Heart left ventricle (tissue), 16 donors: ENCODE data around the gene INTS12. TPM values are rescaled to one million over a fixed set of nuclear protein-coding genes. Genes with fewer than 3 reads are reported as not detected.
A peak's percentile ranks its signal among the peaks of the same experiment; 100 is the strongest.

Experiments
- ATAC-seq, 4 donors: fragments of 200-7000 bp; cut with Tn5 transposase; one replicate each; pipeline ENCODE4 v1.9.1; 2020 to 2022; ENCODE audit warnings: moderate library complexity in 4 of 4, mild to moderate bottlenecking in 3 of 4, moderate number of reproducible peaks in 1 of 4
- DNase-seq, 5 donors: peaks; one replicate each; pipeline ENCODE4 v3.0.0-alpha.2; 2020
- H3K27ac ChIP-seq, 12 donors: fragments of 200-600 bp; sonication (generic) in 4 of 12; one replicate each; pipeline versions ENCODE4 v1.5.0 to v1.8.0; 2016 to 2022; ENCODE audit warnings: mild to moderate bottlenecking in 2 of 12
- H3K27me3 ChIP-seq, 9 donors: fragments of 200-600 bp; sonication (generic) in 2 of 9; one replicate each; pipeline versions ENCODE4 v1.5.1 to v1.8.0; 2016 to 2022; ENCODE audit warnings: mild to moderate bottlenecking in 3 of 9
- H3K36me3 ChIP-seq, 9 donors: fragments of 200-600 bp; sonication (generic) in 2 of 9; one replicate each; pipeline versions ENCODE4 v1.5.0 to v1.8.0; 2018 to 2022; ENCODE audit warnings: mild to moderate bottlenecking in 2 of 9
- H3K4me1 ChIP-seq, 12 donors: fragments of 200-600 bp; sonication (generic) in 4 of 12; one replicate each; pipeline versions ENCODE4 v1.5.0 to v1.8.0; 2016 to 2022; ENCODE audit warnings: mild to moderate bottlenecking in 3 of 12
- H3K4me3 ChIP-seq, 12 donors: fragments of 200-600 bp; sonication (generic) in 4 of 12; one replicate each; pipeline versions ENCODE4 v1.5.0 to v1.8.0; 2017 to 2022; ENCODE audit warnings: mild to moderate bottlenecking in 9 of 12, moderate library complexity in 4 of 12
- H3K9me3 ChIP-seq, 12 donors: fragments of 200-600 bp; sonication (generic) in 4 of 12; one replicate each; pipeline versions ENCODE4 v1.5.0 to v1.8.0; 2016 to 2022; ENCODE audit warnings: mild to moderate bottlenecking in 1 of 12
- POLR2A ChIP-seq, 2 donors: fragments of 450-650 bp; IDR thresholded peaks; one replicate each; pipeline ENCODE4 v1.6.1; 2017; ENCODE audit warnings: antibody characterized with exemption in 2 of 2, mild to moderate bottlenecking in 2 of 2, moderate library complexity in 2 of 2
- WGBS, 4 donors: extraction: QIAGEN DNeasy Blood & Tissue Kit in 2 of 4; methylation state at CpG; one replicate each; pipeline versions ENCODE4 v1.1.5 to v1.1.7; 2013 to 2018; 5-methylcytosine and 5-hydroxymethylcytosine counted together
- intact Hi-C, 10 donors: fragments of 100-400 bp; cut with DNase I; formaldehyde crosslinking; loops; one replicate each; pipeline versions ENCODE4 v1.11.1 to v1.14.2; 2022
- polyA plus RNA-seq, 2 donors: library from polyadenylated mRNA; stranded (reverse); fragments of 200-250 nt; gene quantifications; one replicate each; pipeline ENCODE4 v1.2.3, GENCODE V29; 2013
- total RNA-seq, 9 donors: library from RNA; depleted of rRNA in 2 of 9; stranded (reverse); fragments of >200 nt in 2 of 9; fragmentation: NEBNext Ultra II Directional in 3 of 9; extraction: Animal tissue kit (Norgen Biotek cat#: 25700) in 3 of 9; gene quantifications; one replicate each; pipeline versions ENCODE4 v1.1.0 to v1.2.4, GENCODE V29; 2016 to 2023
- TF ChIP-seq, protein P1 (sequence below), 12 donors: fragments of 200-600 bp; sonication (generic) in 4 of 12; IDR thresholded peaks; one replicate each; pipeline versions ENCODE4 v1.5.0 to v1.8.0; 2018 to 2022; ENCODE audit warnings: antibody characterized with exemption in 12 of 12, mild to moderate bottlenecking in 5 of 12
- donor health status: ischemic (EF 13 %, LVEDD 7.1; RV severe dilation, severe dysfunction).
- donor health status: healthy with polysubstance abuse.
- donor health status: DM: no; HTN: yes; CAD: no.
- donor health status: DM: no; HTN: no; CAD: no.
- donor health status: ischemic (EF 25% LVEDD 6.9; RV normal size, moderate dysfunction).
- donor health status: ischemic (EF 25% LVEDD 5.7; RV mildly dilated, moderate dysfunction).
- donor health status: healthy.
- donor health status: DM: yes; HTN: yes; CAD: no.
- donor health status: ischemic (EF 35%, LVEDD 5.7; RV mildly dilated, moderate dysfunction).
- donor health status: nonischemic (EF 11% LVEDD 7.7; RV severe dilation, severe dysfunction).
- donor health status: DM: yes; HTN: yes; CAD: no.
- donor health status: PGD.
- donor health status: ischemic (EF 29% LVEDD 5.4; RV normal size, mild dysfunction).
- donor health status: nonischemic (EF 23%, LVEDD 6.1; RV moderate dilation, normal function).

The INTS12 gene
- total and polyA plus RNA-seq, 11 donors: 11.4 to 34.2 (median 22.2) TPM

DNA sequence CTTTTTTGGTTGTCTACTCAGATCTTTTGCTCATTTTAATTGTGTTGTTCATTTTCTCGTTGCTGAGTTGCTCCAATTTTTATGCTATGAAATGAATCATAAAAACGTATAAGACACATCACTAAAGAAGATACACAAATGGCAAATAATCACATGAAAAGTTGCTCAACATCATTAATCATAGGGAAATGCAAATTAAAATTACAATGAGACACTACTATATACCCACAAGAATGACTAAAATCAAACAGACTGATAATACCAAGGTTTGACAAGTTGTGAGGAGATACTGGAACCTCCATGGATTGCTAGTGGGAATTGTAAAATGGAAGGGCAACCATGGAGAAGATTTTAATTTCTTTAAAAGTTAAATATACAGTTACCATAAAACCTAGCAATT, 17.1 kb upstream of the INTS12 start:
- Histone ChIP-seq H3K36me3 (peaks cover 0 to 18% (median 2%) of the 10 kb centered on the region in 9 donors), H3K4me3 (no peak overlapping the region), H3K27me3 (no peaks in the 10 kb centered on the region), H3K4me1 (no peaks in the 10 kb centered on the region), H3K9me3 (peaks cover 0 to 18% (median 0%) of the 10 kb centered on the region in 12 donors), H3K27ac (no peak overlapping the region)
- intact Hi-C loops: no loop called here
- ATAC-seq (no peak), DNase-seq (no peak)
- 94 to 97% (median 96%) methylated on average over 2 of the region's 2 CpGs for WGBS, 4 donors
- TF ChIP-seq, protein P1, sequence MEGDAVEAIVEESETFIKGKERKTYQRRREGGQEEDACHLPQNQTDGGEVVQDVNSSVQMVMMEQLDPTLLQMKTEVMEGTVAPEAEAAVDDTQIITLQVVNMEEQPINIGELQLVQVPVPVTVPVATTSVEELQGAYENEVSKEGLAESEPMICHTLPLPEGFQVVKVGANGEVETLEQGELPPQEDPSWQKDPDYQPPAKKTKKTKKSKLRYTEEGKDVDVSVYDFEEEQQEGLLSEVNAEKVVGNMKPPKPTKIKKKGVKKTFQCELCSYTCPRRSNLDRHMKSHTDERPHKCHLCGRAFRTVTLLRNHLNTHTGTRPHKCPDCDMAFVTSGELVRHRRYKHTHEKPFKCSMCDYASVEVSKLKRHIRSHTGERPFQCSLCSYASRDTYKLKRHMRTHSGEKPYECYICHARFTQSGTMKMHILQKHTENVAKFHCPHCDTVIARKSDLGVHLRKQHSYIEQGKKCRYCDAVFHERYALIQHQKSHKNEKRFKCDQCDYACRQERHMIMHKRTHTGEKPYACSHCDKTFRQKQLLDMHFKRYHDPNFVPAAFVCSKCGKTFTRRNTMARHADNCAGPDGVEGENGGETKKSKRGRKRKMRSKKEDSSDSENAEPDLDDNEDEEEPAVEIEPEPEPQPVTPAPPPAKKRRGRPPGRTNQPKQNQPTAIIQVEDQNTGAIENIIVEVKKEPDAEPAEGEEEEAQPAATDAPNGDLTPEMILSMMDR (IDR thresholded peaks at IDR 0.05): no peak
- TF ChIP-seq POLR2A (IDR thresholded peaks at IDR 0.05): no peak

DNA sequence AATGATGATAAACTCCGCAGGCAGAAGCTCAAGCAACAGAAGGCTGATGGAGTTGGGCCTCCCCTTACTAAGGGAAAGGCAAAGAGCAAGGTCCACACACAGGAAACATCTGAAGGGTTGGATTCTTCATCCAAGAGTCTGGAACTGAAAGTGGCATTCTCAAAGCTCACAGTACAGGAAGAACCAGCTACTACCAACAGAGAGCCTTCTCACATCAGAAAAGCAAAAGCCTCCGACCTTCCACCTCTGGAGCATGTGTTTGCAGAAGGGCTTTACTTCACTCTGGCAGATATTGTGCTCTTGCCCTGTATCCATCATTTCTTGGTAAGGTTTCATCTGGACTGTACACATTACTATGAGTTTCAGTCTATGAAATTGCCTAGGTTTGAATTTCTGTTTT, 10.7 kb upstream of the INTS12 start:
- no peak overlapping the region for H3K4me3 ChIP-seq
- no peak overlapping the region for H3K27ac ChIP-seq
- TF ChIP-seq, protein P1 (IDR thresholded peaks at IDR 0.05): no peak
- TF ChIP-seq POLR2A (IDR thresholded peaks at IDR 0.05): no peak
- WGBS, 4 donors: 90 to 98% (median 93%) methylated on average over 2 of the region's 2 CpGs
- DNase-seq: no peak
- intact Hi-C loops: loop anchor here in 3 of 10 donors (10.0 kb wide), 2 partner anchors 194 to 574 kb away; partner anchors contain the start of gene TET2 (in 2 of the 3)
- H3K9me3 ChIP-seq: no peaks in the 10 kb centered on the region
- H3K36me3 ChIP-seq: peaks cover 0 to 22% (median 3%) of the 10 kb centered on the region in 9 donors
- no peak for ATAC-seq
- H3K27me3 ChIP-seq: no peaks in the 10 kb centered on the region
- H3K4me1 ChIP-seq: peaks cover 0 to 14% (median 0%) of the 10 kb centered on the region in 12 donors

DNA sequence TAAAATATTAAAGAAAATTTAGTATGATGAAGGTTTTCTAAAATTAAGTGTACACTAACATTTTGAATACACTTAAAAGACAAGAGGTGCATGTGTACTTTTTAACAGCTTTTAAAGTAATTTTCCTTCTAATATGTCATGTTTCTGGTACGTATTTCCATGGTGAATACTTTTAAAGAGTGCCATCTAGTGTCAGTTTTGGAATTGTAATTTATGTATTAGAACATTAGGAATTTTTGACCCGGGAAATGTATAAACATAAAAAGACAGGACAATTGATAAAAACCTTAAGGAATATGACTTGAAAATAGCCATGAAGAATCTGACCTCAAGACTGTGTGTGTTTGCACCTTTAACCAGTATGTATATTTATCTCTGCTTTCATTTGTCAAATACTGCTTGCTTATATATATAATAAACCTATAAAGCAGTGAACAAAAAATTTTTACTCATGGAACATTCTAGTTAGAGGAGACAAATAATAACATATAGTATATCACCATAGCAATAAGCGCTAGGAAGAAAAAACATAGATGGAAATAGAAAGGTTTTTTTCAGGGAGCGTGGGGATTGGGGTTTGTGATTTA, 7.3 kb upstream of the INTS12 start:
- peak overlapping the region in 4 of 12 donors; percentile 6 to 27 (median 19) for H3K4me3 ChIP-seq

DNA sequence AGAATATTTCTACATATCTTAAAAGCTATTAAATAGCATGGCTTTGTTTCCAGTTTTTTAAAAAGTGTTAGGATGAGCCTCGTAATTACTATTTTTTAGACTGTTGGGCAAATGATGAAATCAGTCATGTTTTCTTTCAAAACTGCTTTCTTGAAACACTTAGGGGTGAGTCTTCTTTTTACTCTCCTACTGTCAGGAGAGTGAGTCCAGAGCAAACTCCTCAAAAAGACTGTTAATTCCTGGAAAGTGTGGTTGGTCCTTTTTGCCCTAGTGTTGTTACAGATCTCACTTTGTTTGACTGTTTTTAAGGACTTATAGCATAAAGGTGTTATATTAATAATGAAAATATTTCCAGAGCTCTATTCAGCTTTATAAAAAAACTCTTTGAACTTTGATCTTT, 6.4 kb upstream of the INTS12 start:
- no peak overlapping the region for H3K4me3 ChIP-seq

More for the DNA sequence above, 7.3 kb upstream of the INTS12 start:
- ATAC-seq (no peak), DNase-seq (no peak)
- no peaks in the 10 kb centered on the region for H3K27me3 ChIP-seq
- intact Hi-C loops: loop anchor here in 3 of 10 donors (10.0 kb wide), 2 partner anchors 191 to 571 kb away; partner anchors contain the start of gene TET2 (in 2 of the 3)
- WGBS, 4 donors: 45 to 49% (median 47%) methylated on average over 4 of the region's 4 CpGs
- H3K9me3 ChIP-seq: no peaks in the 10 kb centered on the region
- no peak overlapping the region for H3K27ac ChIP-seq
- H3K4me1 ChIP-seq: peaks cover 0 to 18% (median 0%) of the 10 kb centered on the region in 12 donors
- peaks cover 0 to 22% (median 3%) of the 10 kb centered on the region in 9 donors for H3K36me3 ChIP-seq
- TF ChIP-seq POLR2A (IDR thresholded peaks at IDR 0.05): no peak
- TF ChIP-seq, protein P1 (IDR thresholded peaks at IDR 0.05): peak; percentile 34 to 71 (median 52)

More for the DNA sequence above, 6.4 kb upstream of the INTS12 start:
- peaks cover 0 to 17% (median under 1%) of the 10 kb centered on the region in 9 donors for H3K36me3 ChIP-seq
- no peak for ATAC-seq
- 83 to 87% (median 85%) methylated on average over 1 of the region's 1 CpG for WGBS, 4 donors
- no peak overlapping the region for H3K27ac ChIP-seq
- TF ChIP-seq POLR2A (IDR thresholded peaks at IDR 0.05): no peak
- TF ChIP-seq, protein P1 (IDR thresholded peaks at IDR 0.05): no peak
- no peaks in the 10 kb centered on the region for H3K9me3 ChIP-seq
- peaks cover 0 to 18% (median 0%) of the 10 kb centered on the region in 12 donors for H3K4me1 ChIP-seq
- intact Hi-C loops: loop anchor here in 3 of 10 donors (10.0 kb wide), 2 partner anchors 190 to 570 kb away; partner anchors contain the start of gene TET2 (in 2 of the 3)
- DNase-seq: no peak
- H3K27me3 ChIP-seq: no peaks in the 10 kb centered on the region
